ENCODE results near the gene APC. TPM values are rescaled to one million over a fixed set of nuclear protein-coding genes. Genes with fewer than 3 reads are reported as not detected.

The APC gene
- total and polyA plus RNA-seq, 4 donors, result 4.1 to 103 (median 23.1) TPM

DNA sequence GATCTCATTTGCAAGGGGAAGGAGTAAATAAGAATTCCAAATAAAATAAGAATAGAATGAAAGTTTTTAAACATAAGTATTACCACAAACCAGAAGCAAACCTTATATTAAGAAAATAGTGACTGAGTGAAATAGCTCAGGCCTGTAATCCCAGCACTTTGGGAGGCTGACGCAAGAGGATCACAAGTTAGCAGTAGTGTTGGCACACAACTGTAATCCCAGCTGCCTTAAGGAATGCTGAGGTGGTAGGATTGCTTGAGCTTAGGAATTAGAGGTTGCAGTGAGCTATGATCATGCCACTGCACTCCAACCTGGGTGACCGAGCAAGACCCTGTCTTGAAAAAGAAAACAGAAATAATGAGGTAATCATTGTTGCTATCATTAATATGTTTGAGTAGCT lies 47.0 kb downstream of the APC start:
- TF ChIP-seq, protein P1, sequence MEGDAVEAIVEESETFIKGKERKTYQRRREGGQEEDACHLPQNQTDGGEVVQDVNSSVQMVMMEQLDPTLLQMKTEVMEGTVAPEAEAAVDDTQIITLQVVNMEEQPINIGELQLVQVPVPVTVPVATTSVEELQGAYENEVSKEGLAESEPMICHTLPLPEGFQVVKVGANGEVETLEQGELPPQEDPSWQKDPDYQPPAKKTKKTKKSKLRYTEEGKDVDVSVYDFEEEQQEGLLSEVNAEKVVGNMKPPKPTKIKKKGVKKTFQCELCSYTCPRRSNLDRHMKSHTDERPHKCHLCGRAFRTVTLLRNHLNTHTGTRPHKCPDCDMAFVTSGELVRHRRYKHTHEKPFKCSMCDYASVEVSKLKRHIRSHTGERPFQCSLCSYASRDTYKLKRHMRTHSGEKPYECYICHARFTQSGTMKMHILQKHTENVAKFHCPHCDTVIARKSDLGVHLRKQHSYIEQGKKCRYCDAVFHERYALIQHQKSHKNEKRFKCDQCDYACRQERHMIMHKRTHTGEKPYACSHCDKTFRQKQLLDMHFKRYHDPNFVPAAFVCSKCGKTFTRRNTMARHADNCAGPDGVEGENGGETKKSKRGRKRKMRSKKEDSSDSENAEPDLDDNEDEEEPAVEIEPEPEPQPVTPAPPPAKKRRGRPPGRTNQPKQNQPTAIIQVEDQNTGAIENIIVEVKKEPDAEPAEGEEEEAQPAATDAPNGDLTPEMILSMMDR (IDR thresholded peaks at IDR 0.05; ENCODE audit: control extremely low read depth, extremely low read depth), result no peak
- H3K27ac ChIP-seq (ENCODE audit: low read depth in 1 of 2, low read length in 1 of 2), result no peak overlapping the region
- ATAC-seq (ENCODE audit: insufficient read depth, low FRiP score), result no peak
- no peak overlapping the region for H3K9ac ChIP-seq (ENCODE audit: insufficient read depth in 1 of 2, low read length in 2 of 2)
- DNase-seq, result no peak
- peaks cover 5 to 23% (median 13%) of the 10 kb centered on the region in 4 donors for H3K36me3 ChIP-seq (ENCODE audit: control insufficient read depth in 4 of 4, insufficient read depth in 4 of 4, low read length in 4 of 4)
- no peaks in the 10 kb centered on the region for H3K9me3 ChIP-seq (ENCODE audit: control insufficient read depth in 4 of 4, insufficient read depth in 3 of 4, low read length in 3 of 4)
- H3K4me1 ChIP-seq (ENCODE audit: control insufficient read depth in 5 of 5, insufficient read depth in 5 of 5, low read length in 5 of 5), result peaks cover 0 to 2% (median 0%) of the 10 kb centered on the region in 5 donors
- WGBS, 2 donors, result 93 to 94% methylated on average over 2 of the region's 2 CpGs
- no peaks in the 10 kb centered on the region for H3K27me3 ChIP-seq (ENCODE audit: control insufficient read depth in 3 of 3, insufficient read depth in 3 of 3, low read length in 2 of 3)
- H3K4me3 ChIP-seq, result no peak overlapping the region

DNA sequence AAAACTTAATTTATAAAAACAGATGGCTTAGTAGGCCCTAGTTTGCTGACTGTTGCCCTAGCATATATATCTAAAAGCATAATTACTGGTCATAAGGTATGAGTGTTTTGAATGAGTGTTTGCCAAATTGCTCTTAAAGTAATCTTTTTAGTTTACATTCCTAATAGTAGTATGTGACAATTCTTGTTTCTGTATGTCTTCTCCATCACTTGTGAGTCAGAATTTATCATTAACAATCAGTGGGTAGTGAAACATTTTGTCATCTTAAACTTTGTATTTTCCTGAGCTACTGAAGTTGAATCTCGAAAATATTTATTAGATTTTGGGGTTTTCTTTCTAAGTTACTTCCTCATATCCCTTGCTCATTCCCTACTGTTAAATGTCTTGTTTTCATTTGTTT lies 49.6 kb downstream of the APC start:
- DNase-seq (no peak), ATAC-seq (ENCODE audit: insufficient read depth, low FRiP score) (no peak)
- Histone ChIP-seq H3K9ac (ENCODE audit: insufficient read depth in 1 of 2, low read length in 2 of 2) (no peak overlapping the region), H3K27ac (ENCODE audit: low read depth in 1 of 2, low read length in 1 of 2) (no peak overlapping the region), H3K4me3 (no peak overlapping the region), H3K4me1 (ENCODE audit: control insufficient read depth in 5 of 5, insufficient read depth in 5 of 5, low read length in 5 of 5) (no peaks in the 10 kb centered on the region), H3K9me3 (ENCODE audit: control insufficient read depth in 4 of 4, insufficient read depth in 3 of 4, low read length in 3 of 4) (no peaks in the 10 kb centered on the region), H3K36me3 (ENCODE audit: control insufficient read depth in 4 of 4, insufficient read depth in 4 of 4, low read length in 4 of 4) (peaks cover 3 to 14% (median 4%) of the 10 kb centered on the region in 4 donors), H3K27me3 (ENCODE audit: control insufficient read depth in 3 of 3, insufficient read depth in 3 of 3, low read length in 2 of 3) (no peaks in the 10 kb centered on the region)
- TF ChIP-seq, protein P1 (IDR thresholded peaks at IDR 0.05; ENCODE audit: control extremely low read depth, extremely low read depth), result no peak
- WGBS, 2 donors, result 84% methylated on average over 1 of the region's 1 CpG

DNA sequence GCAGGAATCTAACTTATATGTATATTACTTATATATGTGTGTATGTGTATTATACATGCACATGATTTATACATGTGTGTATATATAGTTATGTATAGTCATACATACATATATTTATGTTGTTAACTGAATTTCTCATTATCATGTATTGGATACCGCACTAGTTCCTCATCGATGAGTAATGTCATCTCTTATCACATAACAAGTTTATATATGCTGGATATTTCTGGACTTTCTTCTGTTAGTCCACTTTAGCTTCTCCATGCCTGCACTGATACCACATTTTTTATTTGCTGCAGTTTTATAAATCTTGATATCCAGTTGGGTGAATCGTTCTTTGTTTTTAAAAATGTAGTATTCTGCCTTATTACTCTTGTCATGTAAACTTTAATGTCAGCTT lies 50.2 kb downstream of the APC start:
- peaks cover 6 to 18% (median 6%) of the 10 kb centered on the region in 4 donors for H3K36me3 ChIP-seq (ENCODE audit: control insufficient read depth in 4 of 4, insufficient read depth in 4 of 4, low read length in 4 of 4)
- H3K9me3 ChIP-seq (ENCODE audit: control insufficient read depth in 4 of 4, insufficient read depth in 3 of 4, low read length in 3 of 4), result no peaks in the 10 kb centered on the region
- H3K4me3 ChIP-seq, result no peak overlapping the region
- TF ChIP-seq, protein P1 (IDR thresholded peaks at IDR 0.05; ENCODE audit: control extremely low read depth, extremely low read depth), result no peak
- no peaks in the 10 kb centered on the region for H3K27me3 ChIP-seq (ENCODE audit: control insufficient read depth in 3 of 3, insufficient read depth in 3 of 3, low read length in 2 of 3)
- DNase-seq (no peak), ATAC-seq (ENCODE audit: insufficient read depth, low FRiP score) (no peak)
- no peaks in the 10 kb centered on the region for H3K4me1 ChIP-seq (ENCODE audit: control insufficient read depth in 5 of 5, insufficient read depth in 5 of 5, low read length in 5 of 5)
- no peak overlapping the region for H3K27ac ChIP-seq (ENCODE audit: low read depth in 1 of 2, low read length in 1 of 2)
- H3K9ac ChIP-seq (ENCODE audit: insufficient read depth in 1 of 2, low read length in 2 of 2), result no peak overlapping the region
- 91 to 96% methylated on average over 3 of the region's 3 CpGs for WGBS, 2 donors

DNA sequence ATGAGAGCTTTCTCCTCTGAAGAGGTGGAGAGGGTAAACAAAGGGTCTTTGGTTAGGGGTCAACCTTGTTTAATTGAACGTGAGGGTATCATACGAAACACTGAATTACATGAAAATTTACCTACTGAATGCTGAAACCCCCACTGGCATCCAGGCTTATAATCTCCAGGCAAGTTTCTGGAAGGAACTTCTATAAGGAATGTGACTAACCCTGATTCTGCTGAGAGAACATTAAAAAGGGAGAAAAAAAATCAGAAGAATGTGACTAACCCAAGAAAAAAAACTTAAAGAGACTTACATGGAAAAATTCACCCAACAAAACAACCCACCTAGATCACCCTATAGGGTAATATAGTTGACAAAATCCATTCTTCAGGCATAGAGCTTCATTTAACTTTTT lies 55.5 kb downstream of the APC start:
- no peak overlapping the region for H3K9ac ChIP-seq (ENCODE audit: insufficient read depth in 1 of 2, low read length in 2 of 2)
- ATAC-seq (ENCODE audit: insufficient read depth, low FRiP score), result no peak
- TF ChIP-seq, protein P1 (IDR thresholded peaks at IDR 0.05; ENCODE audit: control extremely low read depth, extremely low read depth), result no peak
- no peak overlapping the region for H3K4me3 ChIP-seq
- H3K27ac ChIP-seq (ENCODE audit: low read depth in 1 of 2, low read length in 1 of 2), result no peak overlapping the region
- peaks cover 0 to 2% (median 0%) of the 10 kb centered on the region in 5 donors for H3K4me1 ChIP-seq (ENCODE audit: control insufficient read depth in 5 of 5, insufficient read depth in 5 of 5, low read length in 5 of 5)
- H3K9me3 ChIP-seq (ENCODE audit: control insufficient read depth in 4 of 4, insufficient read depth in 3 of 4, low read length in 3 of 4), result no peaks in the 10 kb centered on the region
- no peak for DNase-seq
- 85 to 95% methylated on average over 2 of the region's 2 CpGs for WGBS, 2 donors
- peaks cover 12 to 36% (median 15%) of the 10 kb centered on the region in 4 donors for H3K36me3 ChIP-seq (ENCODE audit: control insufficient read depth in 4 of 4, insufficient read depth in 4 of 4, low read length in 4 of 4)
- no peaks in the 10 kb centered on the region for H3K27me3 ChIP-seq (ENCODE audit: control insufficient read depth in 3 of 3, insufficient read depth in 3 of 3, low read length in 2 of 3)

Measured in lung (tissue), 12 donors.